Activated CD4-positive, alpha-beta T cell treated with anti-CD3 and anti-CD28 coated beads, Interleukin-2, amount 50 U/mL, for 24 hours (primary cell): ENCODE measurements around the gene TUBA1C.

Source experiments
- DNase-seq, 2 donors: peaks; one replicate each; pipeline ENCODE4 v3.0.0-alpha.2; 2020; ENCODE audit warnings: low read depth in 1 of 2, low spot score in 1 of 2

TUBA1C gene

DNA sequence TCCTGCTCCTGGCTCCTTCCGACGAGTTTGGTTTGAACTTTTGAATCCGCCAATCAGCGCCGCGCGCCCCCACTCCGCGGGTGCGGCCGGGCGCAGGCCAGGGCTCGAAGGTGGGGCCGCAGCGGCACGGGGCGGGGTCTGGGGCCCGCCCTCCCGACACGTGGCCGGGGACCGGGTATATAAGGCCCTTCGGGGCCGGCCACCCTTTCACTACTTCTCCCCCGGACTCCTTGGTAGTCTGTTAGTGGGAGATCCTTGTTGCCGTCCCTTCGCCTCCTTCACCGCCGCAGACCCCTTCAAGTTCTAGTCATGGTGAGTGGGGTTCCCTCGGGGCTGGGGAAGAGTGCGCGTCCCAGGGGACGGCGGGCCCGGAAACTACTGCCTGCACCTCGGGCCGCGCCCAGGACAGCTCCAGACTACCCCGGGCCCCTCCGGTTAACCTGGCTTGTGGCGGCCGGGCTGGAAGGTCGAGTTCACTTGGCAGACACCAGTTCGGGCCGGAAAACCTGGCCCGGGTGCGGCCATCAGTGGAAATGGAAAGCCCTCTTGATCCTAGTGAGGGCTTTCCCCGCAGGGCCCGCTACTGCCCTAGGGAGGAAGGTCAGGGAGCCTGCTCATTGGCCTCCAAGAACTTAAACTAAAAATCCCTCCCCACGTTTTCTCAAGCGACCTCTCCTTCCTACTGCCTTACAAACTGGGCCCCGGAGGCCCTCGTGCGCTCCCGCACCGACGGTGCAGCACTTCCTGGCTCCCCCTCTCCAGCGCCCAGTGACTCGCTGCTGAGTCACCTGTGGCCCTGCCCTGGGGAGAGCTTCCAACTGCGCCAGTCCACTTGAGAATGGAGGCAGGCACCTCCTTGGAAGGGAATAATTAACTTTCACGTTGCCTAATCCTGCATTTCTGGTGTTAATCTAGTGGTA lies at the start of gene TUBA1C:
TSS of gene TUBA1C (plus strand) at position 210 of the 920 bp plus-strand sequence. CDS start at position 310, 100 bp downstream.
- DNase-seq: peak; percentile 82 to 88

DNA sequence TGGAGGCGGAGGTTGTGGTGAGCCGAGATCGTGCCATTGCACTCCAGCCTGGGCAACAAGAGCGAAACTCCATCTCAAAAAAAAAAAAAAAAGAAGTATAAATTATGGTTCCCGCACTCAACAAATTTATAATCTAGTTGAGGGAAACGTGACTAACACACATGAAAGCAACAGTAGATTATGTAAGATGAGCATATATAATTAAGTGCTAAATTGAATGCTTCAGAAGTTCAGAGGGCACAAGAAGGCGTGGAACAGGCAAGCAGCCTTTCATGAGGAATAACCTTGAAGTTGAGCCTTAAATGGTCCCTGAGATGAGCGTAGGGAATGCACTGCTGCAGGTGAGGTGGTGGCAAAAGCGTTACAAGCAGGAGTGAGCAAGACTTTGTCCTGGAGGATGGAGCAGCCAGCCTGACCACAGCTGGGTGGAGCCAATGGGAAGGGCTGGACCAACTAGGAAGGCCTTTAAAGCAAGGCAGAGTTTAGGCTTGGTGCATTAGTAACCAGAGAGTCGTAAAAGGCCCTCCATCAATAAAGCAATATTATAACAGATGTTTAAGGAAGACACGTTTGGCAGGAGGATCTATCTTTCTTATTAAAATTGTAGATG lies 45.4 kb upstream of the TUBA1C start:
- no peak for DNase-seq

- DNase-seq: no peak
Observed at GRCh38 chr12:49220972-49221371, 43.9 kb upstream of the TUBA1C start.

DNA sequence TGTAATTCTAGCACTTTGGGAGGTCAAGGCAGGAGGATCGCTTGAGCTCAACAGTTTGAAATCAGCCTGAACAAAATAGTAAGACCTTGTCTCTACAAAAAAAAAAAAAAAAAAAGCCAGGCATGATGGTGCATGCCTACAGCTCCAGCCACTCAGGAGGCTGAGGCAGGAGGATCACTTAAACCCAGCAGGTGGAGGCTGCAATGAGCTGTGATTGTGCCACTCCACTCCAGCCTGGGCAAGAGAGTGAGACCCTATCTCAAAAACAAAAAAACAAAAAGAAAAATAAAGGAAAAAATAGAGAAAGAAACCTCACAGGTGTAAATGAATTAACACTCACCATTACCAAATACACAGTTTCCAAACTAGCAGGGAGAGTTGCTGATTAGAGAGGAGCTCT lies 41.8 kb upstream of the TUBA1C start:
- DNase-seq: no peak

- DNase-seq: no peak
Observed at GRCh38 chr12:49223590-49224369, 41.1 kb upstream of the TUBA1C start.

DNA sequence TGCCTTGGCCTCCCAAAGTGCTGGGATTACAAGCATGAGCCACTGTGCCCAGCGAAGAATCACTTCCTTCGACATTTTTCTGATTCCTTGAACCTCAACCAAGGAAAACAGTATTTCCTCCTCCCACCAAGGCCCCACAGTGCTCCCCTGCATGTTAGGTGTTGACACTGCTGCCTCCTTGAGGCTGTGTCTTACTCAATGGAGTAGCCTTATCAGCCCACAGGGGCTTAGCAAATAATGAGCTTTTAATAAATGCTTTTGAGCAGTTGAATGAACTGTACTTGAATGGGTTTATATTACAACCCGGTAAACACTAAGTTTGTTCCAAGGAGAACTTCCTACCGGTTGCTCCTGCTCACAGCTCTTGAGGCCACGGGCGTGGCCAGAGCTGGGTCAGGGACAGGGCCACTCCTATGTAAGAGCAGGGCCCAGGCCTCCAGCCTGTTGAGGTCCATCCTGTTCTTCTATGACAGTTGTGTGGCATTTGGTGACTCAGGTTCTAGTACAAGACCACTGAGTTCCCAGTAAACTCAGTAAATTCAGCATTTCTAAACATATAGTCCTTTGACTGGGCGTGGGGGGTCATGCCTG lies 39.2 kb upstream of the TUBA1C start:
- no peak for DNase-seq

- no peak for DNase-seq
Observed at GRCh38 chr12:49227713-49228112, 37.2 kb upstream of the TUBA1C start.

GRCh38 chr12:49228653-49229052 lies 36.2 kb upstream of the TUBA1C start:
- DNase-seq: no peak

DNA sequence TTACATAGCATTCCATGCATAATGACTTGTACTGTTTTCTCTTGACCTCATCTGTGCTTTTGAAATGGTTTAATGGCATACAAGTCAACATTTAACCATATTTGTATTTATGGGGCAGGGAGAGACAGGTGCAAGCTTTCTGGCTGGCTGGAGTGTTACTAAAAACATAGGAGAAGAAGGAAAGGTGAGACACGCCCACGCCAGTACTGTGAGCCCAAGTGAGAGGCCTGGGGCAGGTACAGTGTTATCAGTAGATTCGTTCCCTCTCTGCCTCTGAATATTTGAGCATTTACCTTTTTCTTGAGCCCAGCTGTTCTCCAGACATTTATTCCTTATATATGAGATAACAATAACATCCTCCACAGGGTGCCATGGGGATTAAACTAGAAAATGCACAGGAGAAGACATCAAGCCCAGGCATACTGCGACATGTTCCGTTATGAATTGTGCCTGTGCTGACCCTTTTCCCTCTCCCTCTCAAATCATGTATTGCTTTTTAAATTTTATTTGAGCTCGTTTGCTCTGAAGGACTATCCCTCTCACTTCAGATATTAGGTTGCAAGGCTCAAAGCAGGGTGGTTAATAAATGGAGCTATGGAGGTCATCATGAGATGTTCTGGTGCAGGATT lies 34.6 kb upstream of the TUBA1C start:
- no peak for DNase-seq

GRCh38 chr12:49230805-49231194 lies 34.1 kb upstream of the TUBA1C start:
- no peak for DNase-seq

- no peak for DNase-seq
Observed at GRCh38 chr12:49231878-49232655, 32.8 kb upstream of the TUBA1C start.

DNA sequence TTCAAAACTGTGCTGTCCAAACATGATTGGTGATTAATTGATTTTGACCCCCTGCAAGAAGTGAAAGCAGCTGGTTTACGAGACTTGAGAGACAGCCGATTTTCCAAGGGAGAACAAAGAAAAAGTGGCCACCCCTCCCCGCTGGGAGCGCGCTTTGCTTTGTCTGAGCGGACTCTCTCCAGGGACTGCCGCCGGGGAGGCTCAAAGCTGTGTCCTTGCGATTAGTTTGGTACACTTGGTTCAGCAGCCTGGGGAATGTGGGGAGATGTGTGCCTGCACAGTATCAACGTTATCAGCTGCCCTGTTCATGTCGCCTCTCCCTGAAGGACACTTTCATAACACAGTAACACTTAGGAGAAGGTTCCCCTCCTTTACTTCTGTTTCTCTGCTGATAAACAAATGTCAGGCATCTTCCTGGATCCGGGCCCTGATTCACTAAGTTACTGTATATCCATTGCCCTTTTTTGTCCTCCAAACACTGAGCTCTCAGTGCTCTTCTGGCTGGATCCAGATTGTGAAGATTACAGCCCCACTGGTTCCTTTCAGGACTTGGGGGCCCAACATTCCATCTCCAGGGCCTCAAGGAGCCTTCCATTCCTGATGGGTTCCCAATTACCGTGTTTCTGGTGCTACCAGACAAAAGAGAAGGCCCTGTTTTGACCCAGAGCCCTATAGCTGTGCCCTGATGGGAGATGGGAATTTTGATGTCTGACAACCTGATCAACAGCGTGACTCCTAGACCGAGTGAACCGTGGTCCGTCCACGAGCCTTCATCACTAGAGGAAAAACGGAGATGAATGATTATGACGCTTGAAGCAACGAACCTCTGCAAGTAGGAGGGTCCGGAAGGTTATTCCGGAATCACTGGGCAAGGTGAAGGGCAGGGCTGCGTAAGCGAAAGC lies 31.7 kb upstream of the TUBA1C start:
- DNase-seq: no peak

GRCh38 chr12:49233842-49234526 lies 30.9 kb upstream of the TUBA1C start:
- no peak for DNase-seq

DNA sequence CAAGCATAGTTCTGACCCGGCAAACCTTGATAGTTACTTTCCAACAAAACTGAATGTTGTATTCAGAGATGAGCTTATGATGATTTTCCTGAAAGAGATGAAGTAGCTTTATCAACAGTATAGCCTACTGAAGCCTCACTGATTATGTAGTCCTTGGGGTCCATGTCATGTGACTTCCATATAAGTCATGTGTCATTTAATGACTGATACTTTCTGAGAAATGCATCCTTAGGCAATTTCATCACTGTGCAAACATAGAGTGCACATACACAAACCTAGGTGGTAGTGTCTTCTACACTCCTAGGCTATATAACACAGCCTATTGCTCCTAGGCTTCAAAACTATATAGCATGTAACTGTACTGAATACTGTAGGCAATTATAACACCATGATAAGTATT lies 28.5 kb upstream of the TUBA1C start:
- DNase-seq: no peak

- no peak for DNase-seq
Observed at GRCh38 chr12:49243631-49244030, 21.3 kb upstream of the TUBA1C start.

DNA sequence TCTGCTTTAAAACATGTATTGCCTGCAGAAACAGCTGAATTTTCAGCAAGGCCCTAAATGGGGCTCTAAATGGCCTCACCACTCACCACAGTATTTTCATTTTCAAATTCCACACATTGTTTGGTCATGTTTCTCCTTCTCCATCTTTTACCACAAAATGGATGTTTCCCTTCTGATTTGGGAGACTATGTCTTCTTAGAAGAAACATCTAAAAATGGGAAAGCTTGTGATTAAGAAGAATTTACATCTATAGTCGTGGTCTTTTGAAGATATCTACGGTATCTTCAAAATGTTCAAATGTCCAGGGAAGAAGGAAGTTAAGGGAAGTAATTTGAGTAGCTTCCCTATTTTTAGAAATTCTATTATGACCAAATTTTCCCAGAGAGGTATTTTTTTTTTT lies 20.7 kb upstream of the TUBA1C start:
- DNase-seq: no peak

DNA sequence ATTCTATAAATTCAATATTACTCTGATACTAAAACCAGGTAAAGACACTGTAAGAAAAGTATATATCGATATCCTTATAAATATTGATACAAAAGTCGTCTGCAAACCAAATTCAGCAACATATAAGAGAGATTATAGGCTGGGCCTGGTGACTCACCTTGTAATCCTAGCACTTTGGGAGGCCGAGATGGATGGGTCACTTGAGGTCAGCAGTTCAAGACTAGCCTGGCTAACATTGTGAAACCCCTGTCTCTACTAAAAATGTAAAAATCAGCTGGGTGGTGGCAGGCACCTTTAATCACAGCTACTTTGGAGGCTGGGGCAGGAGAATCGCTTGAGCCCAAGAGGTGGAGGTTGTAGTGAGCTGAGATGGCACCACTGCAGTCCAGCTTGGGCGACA lies 13.5 kb upstream of the TUBA1C start:
- no peak for DNase-seq

- no peak for DNase-seq
Observed at GRCh38 chr12:49253033-49253623, 11.8 kb upstream of the TUBA1C start.
